HCT116 (cell line): Measurements from ENCODE around the gene GRIN2A. TPM values are rescaled to one million over a fixed set of nuclear protein-coding genes. Genes with fewer than 3 reads are reported as not detected.

ENCODE experiments used
- ATAC-seq: fragments of 200-7000 bp; cut with Tn5 transposase; 2 replicates; pipeline ENCODE4 v1.9.1; 2020; ENCODE audit warnings: mild to moderate bottlenecking, moderate library complexity
- BruUV-seq: library from RNA; stranded (reverse); fragments of 400-500 nt; replicated peaks from 2 replicates; lab custom pipeline; 2021; lab: Mats Ljungman, UMichigan
- CTCF ChIA-PET: fragments of 300-600 bp; sonication (Branson Sonifier 250); formaldehyde crosslinking; loops from one replicate; lab custom pipeline; 2021; ENCODE audit warnings: antibody characterized with exemption; lab: Charles Lee
- POLR2A ChIA-PET: fragments of 300-600, 350-600 bp; sonication (Branson Sonifier 250); formaldehyde crosslinking; loops from one replicate; lab custom pipeline; 2021; ENCODE audit warnings: antibody characterized with exemption; lab: Charles Lee
- RAD21 ChIA-PET, 2 experiments: fragments of 300-600 bp; sonication (Branson Sonifier 250); formaldehyde crosslinking; loops; one replicate each; lab custom pipeline; 2023; ENCODE audit warnings: low total read pairs in 2 of 2; ENCODE audit not compliant: uncharacterized antibody in 2 of 2, unreplicated experiment in 2 of 2, low non-redundant PET in 1 of 2; lab: Charles Lee
- DNase-seq: peaks from one replicate; pipeline ENCODE4 v3.0.0-alpha.2; 2010; ENCODE audit warnings: low read depth, low spot score
- H2AFZ ChIP-seq: fragments of 200-600 bp; shearing (Covaris generic), sonication (generic); 2 replicates; pipeline ENCODE4 v1.6.1; 2017; ENCODE audit warnings: low read depth, mixed run types, mixed read lengths, antibody characterized with exemption, low read length; ENCODE audit not compliant: poor library complexity, severe bottlenecking
- H3K27ac ChIP-seq: 2 replicates; pipeline ENCODE4 v1.5.1; 2012; ENCODE audit warnings: low read depth, low read length
- H3K27me3 ChIP-seq: fragments of 200-600 bp; sonication (generic); 2 replicates; pipeline ENCODE4 v1.6.1; 2016; ENCODE audit warnings: mixed run types, low read length, mixed read lengths; ENCODE audit not compliant: insufficient read depth
- H3K36me3 ChIP-seq, 2 experiments: fragments of 200-500 bp in 1 of 2; fragments of 200-600 bp in 1 of 2; sonication (Bioruptor generic) in 1 of 2; sonication (generic) in 1 of 2; 2 replicates each; pipeline versions ENCODE4 v1.5.1 to v1.6.1; 2014 to 2016; ENCODE audit warnings: low read length in 2 of 2, inconsistent platforms in 1 of 2, mixed read lengths in 1 of 2, mixed run types in 1 of 2; ENCODE audit not compliant: insufficient read depth in 2 of 2, control insufficient read depth in 1 of 2
- H3K4me1 ChIP-seq, 2 experiments: fragments of 200-600 bp in 1 of 2; sonication (generic) in 1 of 2; 2 replicates each; pipeline versions ENCODE4 v1.5.1 to v1.6.1; 2012 to 2017; ENCODE audit warnings: low read length in 2 of 2, inconsistent platforms in 1 of 2, mild to moderate bottlenecking in 1 of 2, mixed read lengths in 1 of 2, mixed run types in 1 of 2, moderate library complexity in 1 of 2; ENCODE audit not compliant: insufficient read depth in 2 of 2, control insufficient read depth in 1 of 2
- H3K4me2 ChIP-seq: fragments of 200-600 bp; sonication (generic); 2 replicates; pipeline ENCODE4 v1.6.1; 2017; ENCODE audit warnings: mixed run types, low read length, mixed read lengths
- H3K4me3 ChIP-seq, 2 experiments: fragments of 200-600 bp in 1 of 2; sonication (generic) in 1 of 2; replicated peaks in 1 of 2; 2 replicates each; pipeline ENCODE4 v1.5.1; 2011 to 2016; ENCODE audit warnings: low read length in 2 of 2, control low read depth in 1 of 2, low read depth in 1 of 2, mild to moderate bottlenecking in 1 of 2, mixed read lengths in 1 of 2, mixed run types in 1 of 2
- H3K79me2 ChIP-seq: fragments of 200-600 bp; sonication (generic); 2 replicates; pipeline ENCODE4 v1.6.1; 2017; ENCODE audit warnings: mild to moderate bottlenecking, mixed run types, low read length, moderate library complexity, mixed read lengths; ENCODE audit not compliant: insufficient read depth
- H3K9ac ChIP-seq: fragments of 200-600 bp; sonication (generic); 2 replicates; pipeline ENCODE4 v1.6.1; 2016; ENCODE audit warnings: low read length, mixed read lengths
- H3K9me2 ChIP-seq: fragments of 200-600 bp; sonication (generic), shearing (Covaris generic); 2 replicates; pipeline ENCODE4 v1.6.1; 2017; ENCODE audit warnings: mixed run types, mild to moderate bottlenecking, moderate library complexity; ENCODE audit not compliant: insufficient read depth
- H3K9me3 ChIP-seq, 2 experiments: fragments of 200-500 bp in 1 of 2; fragments of 200-600 bp in 1 of 2; sonication (Bioruptor generic) in 1 of 2; sonication (generic) in 1 of 2; 2 replicates each; pipeline ENCODE4 v1.6.1; 2014 to 2017; ENCODE audit warnings: low read length in 2 of 2, mixed read lengths in 2 of 2, inconsistent platforms in 1 of 2, low read depth in 1 of 2, mild to moderate bottlenecking in 1 of 2, mixed run types in 1 of 2, moderate library complexity in 1 of 2; ENCODE audit not compliant: control insufficient read depth in 1 of 2, insufficient read depth in 1 of 2
- H4K20me1 ChIP-seq: fragments of 200-600 bp; sonication (generic), shearing (Covaris generic); 2 replicates; pipeline ENCODE4 v1.6.1; 2017; ENCODE audit warnings: mixed run types, mild to moderate bottlenecking, moderate library complexity; ENCODE audit not compliant: insufficient read depth
- ATF3 ChIP-seq: IDR thresholded peaks from 2 replicates; pipeline ENCODE4 v1.6.1; 2012
- CEBPB ChIP-seq: IDR thresholded peaks from 2 replicates; pipeline ENCODE4 v1.6.1; 2012; ENCODE audit warnings: low read depth
- CTCF ChIP-seq, 3 experiments: fragments of 200-600 bp in 1 of 3; sonication (generic) in 1 of 3; IDR thresholded peaks in 2 of 3; conservative IDR thresholded peaks in 1 of 3; 2 replicates each; pipeline ENCODE4 v1.5.1; 2012 to 2017; ENCODE audit warnings: low read depth in 2 of 3, low read length in 2 of 3, antibody characterized with exemption in 1 of 3, borderline replicate concordance in 1 of 3, control low read depth in 1 of 3, mild to moderate bottlenecking in 1 of 3, mixed read lengths in 1 of 3, mixed run types in 1 of 3, moderate library complexity in 1 of 3; ENCODE audit not compliant: insufficient read depth in 1 of 3
- EZH2 ChIP-seq: fragments of 200-600 bp; sonication (generic); IDR thresholded peaks from 2 replicates; pipeline ENCODE4 v1.6.1; 2017; ENCODE audit warnings: antibody characterized with exemption, mixed run types
- POLR2A ChIP-seq: IDR thresholded peaks from 2 replicates; pipeline ENCODE4 v1.7.0; 2011; ENCODE audit warnings: borderline replicate concordance; ENCODE audit not compliant: insufficient read depth, insufficient read length; ENCODE audit errors: extremely low read depth
- RAD21 ChIP-seq: IDR thresholded peaks from 2 replicates; pipeline ENCODE4 v1.6.1; 2012; ENCODE audit warnings: low read depth, mild to moderate bottlenecking
- REST ChIP-seq: IDR thresholded peaks from 2 replicates; pipeline ENCODE4 v1.6.1; 2012; ENCODE audit warnings: low read depth
- SIN3A ChIP-seq: IDR thresholded peaks from 2 replicates; pipeline ENCODE4 v1.6.1; 2012; ENCODE audit warnings: low read depth
- TCF7L2 ChIP-seq: IDR thresholded peaks from 2 replicates; pipeline ENCODE4 v1.7.0; 2011; ENCODE audit warnings: borderline replicate concordance, inconsistent platforms; ENCODE audit not compliant: insufficient read depth, insufficient read length; ENCODE audit errors: extremely low read depth
- YY1 ChIP-seq: IDR thresholded peaks from 2 replicates; pipeline ENCODE4 v1.6.1; 2011; ENCODE audit warnings: low read length, low read depth, moderate library complexity, mild to moderate bottlenecking; ENCODE audit not compliant: insufficient replicate concordance; ENCODE audit errors: extremely low read depth
- ZNF274 ChIP-seq: fragments of 200-500 bp; sonication (Bioruptor generic); IDR thresholded peaks from 2 replicates; pipeline ENCODE4 v1.6.1; 2014; ENCODE audit warnings: mild to moderate bottlenecking, low read depth, low read length, inconsistent platforms
- intact Hi-C: fragments of 100-400 bp; cut with micrococcal nuclease; formaldehyde crosslinking; loops from 2 replicates; pipeline ENCODE4 v1.10.0; 2022
- total RNA-seq: library from RNA; stranded (reverse); gene quantifications from one replicate; pipeline ENCODE4 v1.2.1, GENCODE V29; 2021; ENCODE audit not compliant: unreplicated experiment

The GRIN2A gene
- total RNA-seq, 1 experiment from 2014 or later = 0.02 TPM

GRCh38 chr16:9919460-9919859 is 262.8 kb downstream of the GRIN2A start:
- H3K36me3 ChIP-seq = no peaks in the 10 kb centered on the region
- ATAC-seq = no peak
- H3K9ac ChIP-seq = no peak overlapping the region
- H3K4me1 ChIP-seq = no peaks in the 10 kb centered on the region
- ChIA-PET POLR2A (no interaction called here), CTCF (no interaction called here), RAD21 (no interaction called here)
- intact Hi-C loops = no loop called here
- no peak overlapping the region for H3K27ac ChIP-seq
- DNase-seq = no peak
- TF ChIP-seq YY1 (no peak), CEBPB (no peak), ATF3 (no peak), CTCF (IDR thresholded peaks at IDR 0.05 in 2 of 3, conservative IDR thresholded peaks at IDR 0.05 in 1 of 3; ENCODE audit: borderline replicate concordance in 1 of 3, insufficient read depth in 1 of 3, low read depth in 2 of 3, low read length in 2 of 3) (peak in 2 of 3 experiments; percentile 8 to 30; a peak in 1 of 6 replicates)
- H2AFZ ChIP-seq = no peak overlapping the region
- H3K9me3 ChIP-seq = no peaks in the 10 kb centered on the region
- no peaks in the 10 kb centered on the region for H3K79me2 ChIP-seq
- H4K20me1 ChIP-seq = no peaks in the 10 kb centered on the region
- BruUV-seq = no TSS peak
- no peak overlapping the region for H3K4me2 ChIP-seq
- H3K9me2 ChIP-seq = no peaks in the 10 kb centered on the region
- H3K4me3 ChIP-seq = no peak overlapping the region
- peaks cover 27% of the 10 kb centered on the region for H3K27me3 ChIP-seq

GRCh38 chr16:9917691-9918090 is 264.5 kb downstream of the GRIN2A start:
- Histone ChIP-seq H3K9ac (no peak overlapping the region), H3K36me3 (no peaks in the 10 kb centered on the region), H2AFZ (no peak overlapping the region), H3K9me2 (no peaks in the 10 kb centered on the region), H3K9me3 (no peaks in the 10 kb centered on the region), H3K79me2 (no peaks in the 10 kb centered on the region), H3K4me2 (no peak overlapping the region), H3K4me3 (no peak overlapping the region), H3K27ac (no peak overlapping the region), H4K20me1 (no peaks in the 10 kb centered on the region), H3K4me1 (no peaks in the 10 kb centered on the region), H3K27me3 (peaks cover 27% of the 10 kb centered on the region)
- no peak for ATAC-seq
- ChIA-PET POLR2A (no interaction called here), RAD21 (no interaction called here), CTCF (no interaction called here)
- BruUV-seq = no TSS peak
- DNase-seq = no peak
- intact Hi-C loops = no loop called here
- TF ChIP-seq TCF7L2 (no peak), ATF3 (no peak), POLR2A (no peak), EZH2 (no peak), REST (no peak), YY1 (no peak), ZNF274 (no peak), SIN3A (no peak), RAD21 (no peak)
